Mucosa of rectum (tissue), 2 donors: Measurements from ENCODE around the gene DUSP15.
"Not testable (repeated sequence)": the region's sequence is repeated elsewhere in the genome, so short reads cannot be mapped to it uniquely, and the experiment has no call there.

Experiments used
- H3K27ac ChIP-seq, 2 donors: one replicate each; pipeline ENCODE4 v1.7.0; 2013; ENCODE audit warnings: inconsistent platforms in 2 of 2, low read depth in 2 of 2, low read length in 2 of 2
- H3K27me3 ChIP-seq, 2 donors: one replicate each; pipeline ENCODE4 v1.7.0; 2013; ENCODE audit warnings: low read length in 2 of 2; ENCODE audit not compliant: control insufficient read depth in 2 of 2, insufficient read depth in 2 of 2
- H3K36me3 ChIP-seq, 2 donors: one replicate each; pipeline ENCODE4 v1.7.0; 2013; ENCODE audit warnings: low read length in 2 of 2; ENCODE audit not compliant: control insufficient read depth in 2 of 2, insufficient read depth in 2 of 2
- H3K4me1 ChIP-seq, 2 donors: one replicate each; pipeline ENCODE4 v1.7.0; 2013; ENCODE audit warnings: low read length in 2 of 2, mild to moderate bottlenecking in 1 of 2; ENCODE audit not compliant: control insufficient read depth in 2 of 2, insufficient read depth in 2 of 2
- H3K4me3 ChIP-seq, 2 donors: one replicate each; pipeline ENCODE4 v1.7.0; 2013; ENCODE audit warnings: low read length in 2 of 2
- H3K9ac ChIP-seq, 2 donors: one replicate each; pipeline ENCODE4 v1.7.0; 2013; ENCODE audit warnings: low read length in 2 of 2, low read depth in 1 of 2, mild to moderate bottlenecking in 1 of 2
- H3K9me3 ChIP-seq, 2 donors: one replicate each; pipeline ENCODE4 v1.7.0; 2013; ENCODE audit warnings: low read length in 2 of 2; ENCODE audit not compliant: control insufficient read depth in 2 of 2
- donor health status: healthy.
- donor health status: Normal muscosa, but diverticular disease.

The DUSP15 gene

GRCh38 chr20:31830406-31830981 is 39.8 kb downstream of the DUSP15 start:
- no peak overlapping the region for H3K27ac ChIP-seq
- no peaks in the 10 kb centered on the region for H3K27me3 ChIP-seq
- no peak overlapping the region for H3K9ac ChIP-seq
- no peak overlapping the region for H3K4me3 ChIP-seq
- peaks cover 1 to 3% of the 10 kb centered on the region in 2 donors for H3K4me1 ChIP-seq
- no peaks in the 10 kb centered on the region for H3K36me3 ChIP-seq
- no peaks in the 10 kb centered on the region for H3K9me3 ChIP-seq

- no peak overlapping the region for H3K9ac ChIP-seq
- no peaks in the 10 kb centered on the region for H3K36me3 ChIP-seq
- no peak overlapping the region for H3K27ac ChIP-seq
- H3K4me1 ChIP-seq = no peaks in the 10 kb centered on the region
- H3K9me3 ChIP-seq = no peaks in the 10 kb centered on the region
- no peaks in the 10 kb centered on the region for H3K27me3 ChIP-seq
- H3K4me3 ChIP-seq = no peak overlapping the region
Measured at GRCh38 chr20:31829731-31830130, 40.6 kb downstream of the DUSP15 start.

- H3K9ac ChIP-seq, H3K9me3 ChIP-seq, H3K27me3 ChIP-seq, H3K4me3 ChIP-seq, H3K4me1 ChIP-seq, H3K27ac ChIP-seq, H3K36me3 ChIP-seq: not testable (repeated sequence)
Measured at GRCh38 chr20:31828016-31828415, 42.3 kb downstream of the DUSP15 start.

- H3K4me3 ChIP-seq = no peak overlapping the region
- no peaks in the 10 kb centered on the region for H3K36me3 ChIP-seq
- peaks cover 0 to 3% of the 10 kb centered on the region in 2 donors for H3K4me1 ChIP-seq
- no peak overlapping the region for H3K9ac ChIP-seq
- no peak overlapping the region for H3K27ac ChIP-seq
- no peaks in the 10 kb centered on the region for H3K27me3 ChIP-seq
- H3K9me3 ChIP-seq = no peaks in the 10 kb centered on the region
Measured at GRCh38 chr20:31827059-31827458, 43.3 kb downstream of the DUSP15 start.

GRCh38 chr20:31826074-31826473 is 44.3 kb downstream of the DUSP15 start:
- peaks cover 0 to 3% of the 10 kb centered on the region in 2 donors for H3K4me1 ChIP-seq
- no peak overlapping the region for H3K4me3 ChIP-seq
- H3K9ac ChIP-seq = no peak overlapping the region
- H3K9me3 ChIP-seq = no peaks in the 10 kb centered on the region
- no peaks in the 10 kb centered on the region for H3K27me3 ChIP-seq
- no peaks in the 10 kb centered on the region for H3K36me3 ChIP-seq
- no peak overlapping the region for H3K27ac ChIP-seq

GRCh38 chr20:31824554-31825313 is 45.6 kb downstream of the DUSP15 start:
- no peak overlapping the region for H3K27ac ChIP-seq
- H3K9ac ChIP-seq = no peak overlapping the region
- no peaks in the 10 kb centered on the region for H3K36me3 ChIP-seq
- H3K4me3 ChIP-seq = no peak overlapping the region
- H3K27me3 ChIP-seq = no peaks in the 10 kb centered on the region
- H3K9me3 ChIP-seq = no peaks in the 10 kb centered on the region
- peaks cover 0 to 3% of the 10 kb centered on the region in 2 donors for H3K4me1 ChIP-seq

GRCh38 chr20:31824125-31824485 is 46.2 kb downstream of the DUSP15 start:
- no peaks in the 10 kb centered on the region for H3K36me3 ChIP-seq
- H3K4me1 ChIP-seq = peaks cover 0 to 3% of the 10 kb centered on the region in 2 donors
- no peak overlapping the region for H3K9ac ChIP-seq
- H3K9me3 ChIP-seq = no peaks in the 10 kb centered on the region
- H3K4me3 ChIP-seq = no peak overlapping the region
- no peaks in the 10 kb centered on the region for H3K27me3 ChIP-seq
- H3K27ac ChIP-seq = no peak overlapping the region

- H3K27me3 ChIP-seq = no peaks in the 10 kb centered on the region
- no peak overlapping the region for H3K4me3 ChIP-seq
- H3K27ac ChIP-seq = no peak overlapping the region
- H3K4me1 ChIP-seq = peaks cover 0 to 3% of the 10 kb centered on the region in 2 donors
- no peak overlapping the region for H3K9ac ChIP-seq
- no peaks in the 10 kb centered on the region for H3K9me3 ChIP-seq
- no peaks in the 10 kb centered on the region for H3K36me3 ChIP-seq
Measured at GRCh38 chr20:31823360-31824124, 46.8 kb downstream of the DUSP15 start.

GRCh38 chr20:31822421-31823330 is 47.7 kb downstream of the DUSP15 start:
- H3K4me1 ChIP-seq = peaks cover 0 to 3% of the 10 kb centered on the region in 2 donors
- no peak overlapping the region for H3K9ac ChIP-seq
- no peaks in the 10 kb centered on the region for H3K9me3 ChIP-seq
- no peaks in the 10 kb centered on the region for H3K36me3 ChIP-seq
- no peak overlapping the region for H3K4me3 ChIP-seq
- no peak overlapping the region for H3K27ac ChIP-seq
- no peaks in the 10 kb centered on the region for H3K27me3 ChIP-seq
